DMS53 treated with DMSO at 0.1 percent for 48 hours (cell line): ENCODE results near the gene SPATA1.

Experiments
- DNase-seq: peaks from one replicate; lab custom pipeline; 2025; ENCODE audit not compliant: unreplicated experiment; lab: John Stamatoyannopoulos, UW

Gene SPATA1

DNA sequence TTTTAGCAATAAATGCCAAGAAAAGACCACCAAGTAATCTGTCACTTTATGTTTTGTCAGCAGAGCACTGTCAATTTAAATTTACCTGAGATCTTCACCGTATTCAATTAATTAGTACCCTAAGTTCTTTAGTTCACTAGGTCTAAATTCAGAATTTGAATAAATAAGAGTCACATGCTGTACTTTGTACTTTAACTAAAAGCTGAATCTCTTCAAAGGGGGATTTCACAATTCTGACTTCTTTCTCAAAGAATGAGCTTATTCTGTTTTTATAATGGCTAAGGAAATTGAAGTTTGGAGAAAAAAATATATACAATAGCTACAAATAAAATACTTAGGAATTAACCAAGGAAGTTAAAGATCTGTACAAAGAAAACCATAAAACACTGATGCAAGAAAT, 2.3 kb downstream of the SPATA1 start:
- DNase-seq: no peak

DNA sequence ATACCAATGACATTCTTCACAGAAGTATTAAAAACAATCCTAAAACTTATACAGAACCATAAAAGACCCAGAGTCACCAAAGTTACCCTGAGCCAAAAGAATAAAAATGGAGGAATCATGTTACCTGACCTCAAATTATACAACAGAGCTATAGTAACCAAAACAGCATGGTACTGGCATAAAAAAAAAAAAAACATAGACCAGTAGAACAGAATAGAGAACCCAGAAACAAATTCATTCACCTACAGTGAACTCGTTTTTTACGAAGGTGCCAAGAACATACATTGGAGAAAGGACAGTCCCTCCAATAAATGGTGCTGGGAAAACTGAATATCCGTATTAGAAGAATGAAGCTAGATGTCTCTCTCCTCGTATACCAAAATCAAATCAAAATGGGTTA, 2.8 kb downstream of the SPATA1 start:
- DNase-seq: no peak

DNA sequence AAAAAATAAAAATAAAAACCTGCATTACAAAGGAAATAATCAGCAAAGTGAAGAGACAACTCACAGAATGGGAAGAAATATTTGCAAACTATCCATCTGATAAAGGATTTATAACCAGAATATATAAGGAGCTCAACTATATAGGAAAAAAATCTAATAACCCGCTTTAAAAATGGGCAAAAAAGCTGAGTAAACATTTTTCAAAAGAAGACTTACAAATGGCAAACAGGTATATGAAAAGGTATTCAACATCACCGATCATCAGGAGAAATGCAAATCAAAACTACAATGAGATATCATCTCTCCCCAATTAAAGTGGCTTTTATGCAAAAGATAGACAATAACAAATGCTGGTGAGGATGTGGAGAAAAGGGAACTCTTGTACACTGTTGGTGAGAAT, 4.0 kb downstream of the SPATA1 start:
- DNase-seq: no peak

DNA sequence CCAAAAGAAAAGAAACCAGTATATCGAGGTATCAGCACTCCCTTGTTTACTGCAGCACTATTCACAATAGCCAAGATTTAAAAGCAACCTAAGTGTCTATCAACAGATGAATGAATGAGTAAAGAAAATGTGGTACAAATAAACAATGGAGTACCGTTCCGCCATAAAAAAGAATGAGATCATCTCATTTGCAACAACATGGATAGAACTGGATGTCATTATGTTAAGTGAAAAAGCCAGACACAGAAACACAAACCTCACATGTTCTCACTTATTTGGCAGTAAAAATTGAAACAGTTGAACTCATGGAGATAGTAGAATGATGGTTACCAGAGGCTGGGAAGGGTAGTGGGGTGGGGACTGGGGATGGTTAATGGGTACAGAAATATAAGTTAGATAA, 4.5 kb downstream of the SPATA1 start:
- DNase-seq: no peak

DNA sequence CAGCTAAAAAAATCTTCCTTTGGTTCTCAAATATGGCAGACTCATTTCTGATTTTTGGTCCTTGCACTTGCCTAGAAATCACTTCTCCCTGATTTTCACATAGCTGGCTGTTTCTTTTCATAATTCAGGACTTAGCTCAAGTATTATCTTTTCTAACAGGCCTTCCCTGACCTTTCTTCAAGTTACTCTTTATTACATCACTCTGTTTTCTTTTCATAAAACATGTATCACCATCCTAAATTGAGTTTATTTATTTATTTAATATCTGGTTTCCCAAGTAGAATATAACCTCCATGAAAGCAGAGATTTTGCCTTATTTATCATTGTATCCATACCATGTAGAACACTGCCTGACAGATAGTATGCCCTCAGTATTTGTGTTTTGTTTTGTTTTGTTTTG, 18.4 kb downstream of the SPATA1 start:
- DNase-seq: no peak

- no peak for DNase-seq
Measured at GRCh38 chr1:84525779-84526178, 19.6 kb downstream of the SPATA1 start.

- DNase-seq: no peak
Measured at GRCh38 chr1:84538599-84538998, 32.4 kb downstream of the SPATA1 start.

DNA sequence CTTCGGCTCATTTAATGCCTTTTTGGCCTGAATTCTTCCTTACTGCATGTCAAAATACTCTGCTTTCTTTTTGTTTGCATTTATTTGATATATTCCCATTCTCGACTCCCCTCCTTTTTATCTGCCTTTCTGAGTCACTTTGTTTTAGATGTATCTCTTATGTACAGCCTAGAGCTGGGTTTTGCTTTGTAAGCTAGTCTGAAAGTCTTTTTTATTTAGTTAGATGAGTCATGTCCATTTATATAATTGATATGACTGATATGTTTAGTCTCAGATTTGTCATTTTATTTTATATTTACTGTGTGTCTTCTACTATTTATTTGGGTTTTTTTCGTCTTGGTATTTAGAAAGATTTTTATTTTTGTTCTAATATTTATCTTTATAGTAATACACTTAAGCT, 33.8 kb downstream of the SPATA1 start:
- peak; percentile 37 for DNase-seq

DNA sequence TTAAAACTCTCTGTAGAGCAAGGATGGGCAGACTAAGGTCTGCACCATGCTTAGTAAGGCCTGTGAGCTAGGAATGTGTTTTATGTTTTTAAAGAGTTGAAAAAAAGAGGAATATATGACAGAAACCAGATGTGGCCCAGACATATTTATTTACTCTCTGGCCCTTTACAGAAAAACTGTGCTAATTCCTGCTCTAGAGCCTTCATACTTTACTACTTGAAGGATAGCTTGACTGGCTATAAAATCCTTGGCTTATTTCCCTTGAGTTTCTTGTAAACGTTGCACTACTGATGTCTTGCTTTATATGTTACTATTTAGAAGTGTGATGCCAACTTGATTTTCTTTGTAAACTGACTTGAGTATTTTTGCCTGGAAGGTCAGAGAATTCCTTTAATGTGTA, 34.6 kb downstream of the SPATA1 start:
- DNase-seq: no peak

DNA sequence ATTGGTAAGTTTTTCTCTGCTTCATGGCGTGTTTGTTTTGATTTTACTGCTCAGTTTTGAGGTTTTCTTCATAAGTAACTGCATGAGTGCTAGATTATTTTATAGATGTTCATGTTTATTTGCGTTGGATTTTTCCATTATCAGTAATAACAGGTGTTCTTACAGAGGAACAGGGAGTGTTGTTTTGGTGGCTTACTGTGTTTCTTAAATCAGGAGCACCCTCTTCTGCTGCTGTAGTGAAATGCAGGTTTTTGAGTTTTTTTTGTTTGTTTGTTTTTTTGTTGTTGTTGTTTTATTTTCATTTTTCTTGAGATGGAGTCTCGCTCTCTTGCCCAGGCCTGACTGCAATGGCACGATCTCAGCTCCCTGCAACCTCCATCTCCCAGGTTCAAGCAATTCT, 35.5 kb downstream of the SPATA1 start:
- no peak for DNase-seq

- DNase-seq: no peak
Measured at GRCh38 chr1:84550826-84551225, 44.6 kb downstream of the SPATA1 start.

DNA sequence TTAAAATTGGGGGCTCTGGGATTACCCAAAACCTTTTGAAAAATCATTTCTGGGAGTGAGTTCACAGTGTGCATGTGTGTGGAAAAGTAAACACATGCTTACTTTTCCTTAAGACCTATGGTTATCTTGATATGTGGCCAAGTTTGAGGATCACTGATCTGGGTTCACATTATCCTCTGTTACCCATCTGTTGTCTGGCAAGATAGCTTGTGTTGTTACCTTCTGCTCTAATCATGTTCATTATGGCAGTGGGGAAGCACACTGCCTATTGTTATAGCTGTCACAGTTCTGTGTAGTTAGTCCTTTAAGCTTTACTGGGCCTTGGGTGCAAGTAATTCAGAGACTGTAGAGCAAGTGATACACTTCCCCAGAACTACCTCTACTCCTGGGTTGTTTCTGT, 63.0 kb downstream of the SPATA1 start:
- no peak for DNase-seq

DNA sequence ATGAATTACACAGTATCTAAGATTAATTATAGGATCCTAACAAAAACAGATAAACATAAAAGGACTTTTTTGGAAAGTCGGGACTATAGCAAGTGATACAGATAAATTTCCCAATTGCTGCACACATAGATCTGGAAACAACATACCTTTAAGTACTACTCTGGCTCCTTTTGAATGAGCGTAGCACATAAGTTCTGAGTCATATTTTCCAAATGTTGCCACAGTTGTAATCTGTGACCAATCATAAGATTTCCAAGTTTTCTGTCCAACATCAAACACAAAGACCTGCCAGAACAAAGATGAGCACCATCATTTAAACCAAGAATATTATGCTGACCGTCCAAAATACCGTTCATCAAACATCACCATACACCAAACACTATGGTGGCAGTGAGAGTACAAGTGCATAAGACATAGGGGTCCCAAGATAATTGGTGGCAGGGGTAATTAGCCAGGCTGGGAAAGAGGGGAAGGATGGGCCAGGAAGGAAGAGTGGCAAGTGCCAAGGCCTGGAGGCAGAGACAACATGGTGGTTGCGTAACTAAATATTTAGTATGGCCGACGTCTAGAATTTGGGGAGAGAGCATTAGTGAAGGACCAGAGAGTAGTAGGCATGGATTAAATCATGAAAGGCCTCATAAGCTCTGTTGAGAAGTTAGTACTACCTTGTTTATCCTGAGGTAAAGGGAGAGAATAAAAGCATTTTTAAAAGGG, 64.4 kb downstream of the SPATA1 start:
- DNase-seq: no peak

DNA sequence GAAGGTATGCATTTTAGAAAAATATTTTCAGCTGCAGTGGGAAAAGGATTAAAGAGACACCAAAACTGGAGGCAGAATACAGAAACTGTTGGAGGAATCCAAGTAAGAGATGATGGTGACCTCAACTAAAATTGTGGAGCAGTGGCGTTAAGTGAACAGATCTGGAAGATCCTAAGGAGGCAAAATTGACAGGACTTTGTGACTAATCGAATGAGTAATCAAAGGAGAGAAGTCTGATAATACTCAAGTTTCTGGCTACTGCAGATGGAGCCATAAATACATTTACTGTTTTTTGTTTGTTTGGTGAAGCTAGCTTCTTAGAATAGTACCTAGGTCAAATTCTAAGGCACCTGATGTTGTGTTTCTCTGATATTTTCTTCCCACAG, 65.0 kb downstream of the SPATA1 start:
- DNase-seq: no peak

DNA sequence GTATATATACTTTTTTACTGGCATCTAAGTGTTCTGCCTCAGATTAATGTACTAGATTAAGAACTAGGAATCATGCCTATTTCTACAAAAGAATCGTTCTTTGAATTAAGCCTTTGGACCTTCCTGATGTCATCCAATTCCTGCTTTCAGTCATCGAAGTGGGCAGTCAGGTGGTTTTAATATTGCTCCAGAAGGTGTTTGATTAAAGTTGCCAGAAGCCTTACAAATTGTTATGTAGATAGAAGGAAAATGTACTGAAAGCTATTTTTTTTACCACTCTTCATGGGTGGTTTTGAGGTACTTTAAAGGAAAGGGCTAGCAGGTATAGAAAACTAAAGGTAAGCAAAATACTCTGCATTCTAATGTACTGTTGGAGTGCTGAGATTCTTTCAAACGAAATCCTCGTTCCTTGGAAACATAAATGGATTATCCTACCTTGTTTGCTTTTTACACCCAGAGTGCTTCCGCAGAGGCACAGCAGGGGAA, 67.3 kb downstream of the SPATA1 start:
- DNase-seq: peak; percentile 53

DNA sequence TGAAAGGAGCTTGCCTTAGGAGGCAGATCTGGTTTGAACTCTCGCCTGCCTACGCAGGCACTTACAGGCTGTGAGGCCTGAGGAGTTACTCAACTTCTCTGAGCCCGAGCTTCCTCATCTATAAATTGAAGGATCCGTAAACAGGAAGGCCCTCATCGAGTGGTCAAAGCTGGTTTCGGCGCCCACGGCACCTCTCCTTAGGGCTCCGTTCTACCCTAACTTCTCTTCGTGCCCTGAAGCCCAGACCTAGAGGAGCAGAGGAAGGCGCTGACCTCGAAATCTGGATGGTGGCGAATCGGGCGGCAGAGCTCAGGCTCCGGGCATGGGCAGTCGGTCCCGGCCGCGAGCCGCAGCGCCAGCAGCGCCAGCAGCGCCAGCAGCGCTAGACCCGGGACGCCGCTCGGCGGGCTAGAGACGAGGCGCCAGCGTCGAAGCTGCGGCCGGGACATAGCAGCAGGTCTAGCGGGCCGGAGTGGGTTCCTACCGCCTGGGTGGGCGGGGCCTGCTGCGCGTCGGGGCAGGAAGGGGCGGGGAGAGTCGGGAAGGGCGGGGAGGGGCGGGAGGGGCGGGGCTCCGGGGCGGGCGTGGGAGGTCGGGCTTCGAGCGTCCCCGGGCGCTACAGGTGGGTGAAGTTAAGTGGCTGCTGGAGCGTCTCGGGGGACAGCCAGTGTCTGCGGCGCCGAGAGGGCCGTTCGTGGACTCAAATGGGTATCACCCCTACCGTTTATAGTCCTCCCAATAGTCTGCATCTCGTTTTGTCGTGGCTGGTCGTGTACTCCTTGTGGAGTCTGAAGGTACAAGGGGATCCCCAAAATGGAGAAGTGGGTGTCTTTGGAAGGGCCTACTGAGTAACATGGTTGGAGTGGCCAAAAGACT, 68.0 kb downstream of the SPATA1 start, which contains the start of gene CTBS:
TSS of gene CTBS (minus strand) at position 474 of the 876 bp plus-strand sequence. CDS start at position 449, 25 bp downstream.
- peak; percentile 90 for DNase-seq

DNA sequence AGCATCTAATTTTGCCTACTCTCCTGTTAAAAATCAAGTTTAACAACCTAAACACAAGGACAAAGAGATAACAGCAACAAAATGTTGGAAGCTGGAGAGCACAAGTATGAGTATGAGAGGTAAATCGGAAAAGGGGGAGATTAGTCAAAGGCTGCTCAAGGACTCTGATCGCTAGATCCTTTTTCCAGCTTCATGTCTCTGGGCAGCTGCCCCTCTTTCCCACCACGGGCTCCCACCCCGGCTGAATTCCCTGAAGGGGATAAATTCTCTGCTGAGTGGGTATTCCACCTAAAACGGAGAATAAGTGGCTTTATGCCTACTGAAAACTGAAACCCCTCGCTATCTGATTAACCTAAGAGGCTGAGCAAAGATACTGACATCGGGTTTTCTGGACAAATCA, 68.8 kb downstream of the SPATA1 start:
- no peak for DNase-seq

DNA sequence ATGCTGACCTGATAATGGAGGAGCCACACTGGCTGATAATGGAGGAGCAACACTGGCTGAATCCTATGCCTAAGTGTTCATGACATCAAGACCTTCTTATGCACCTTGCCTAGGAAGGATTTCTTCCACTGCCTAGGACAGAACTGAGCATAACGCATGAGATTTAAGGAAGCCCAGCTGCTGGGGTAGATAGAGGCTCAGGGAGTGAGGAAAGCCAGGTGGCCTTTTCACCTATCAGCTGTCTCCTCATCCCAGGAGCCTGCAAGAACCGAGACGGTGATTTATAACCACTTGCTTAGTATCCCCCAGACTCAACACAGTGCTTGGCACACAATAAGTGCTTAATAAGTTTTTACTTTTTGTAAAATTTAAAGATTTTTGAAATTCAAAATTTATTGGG, 75.5 kb downstream of the SPATA1 start:
- DNase-seq: no peak

- DNase-seq: no peak
Measured at GRCh38 chr1:84582802-84583587, 76.8 kb downstream of the SPATA1 start.

GRCh38 chr1:84583648-84584047, 77.5 kb downstream of the SPATA1 start:
- DNase-seq: no peak

GRCh38 chr1:84584126-84584525, 77.9 kb downstream of the SPATA1 start:
- no peak for DNase-seq
